Chondrocyte (in vitro differentiated cells): ENCODE results near the gene PPM1H. TPM values are rescaled to one million over a fixed set of nuclear protein-coding genes. Genes with fewer than 3 reads are reported as not detected.
A peak's percentile ranks its signal among the peaks of the same experiment; 100 is the strongest.

ENCODE experiments used
- DNase-seq: peaks from one replicate; pipeline ENCODE4 v3.0.0; 2021; ENCODE audit warnings: mixed read lengths, low spot score
- H3K27ac Mint-ChIP-seq: one replicate; pipeline ENCODE4 v1.8.0; 2021; ENCODE audit warnings: mild to moderate bottlenecking, moderate library complexity, mixed read lengths; ENCODE audit not compliant: unreplicated experiment
- H3K27me3 Mint-ChIP-seq: 2 replicates; pipeline ENCODE4 v1.8.0; 2021; ENCODE audit warnings: low read depth, mixed read lengths
- H3K36me3 Mint-ChIP-seq: 2 replicates; pipeline ENCODE4 v1.8.0; 2021; ENCODE audit warnings: low read depth, mixed read lengths
- H3K4me1 Mint-ChIP-seq: 2 replicates; pipeline ENCODE4 v1.8.0; 2021; ENCODE audit warnings: low read depth, mild to moderate bottlenecking, mixed read lengths
- H3K4me3 Mint-ChIP-seq: one replicate; pipeline ENCODE4 v1.8.0; 2021; ENCODE audit warnings: mild to moderate bottlenecking, moderate library complexity, mixed read lengths; ENCODE audit not compliant: unreplicated experiment
- H3K9me3 Mint-ChIP-seq: 2 replicates; pipeline ENCODE4 v1.8.0; 2021; ENCODE audit warnings: low read depth, mixed read lengths
- CTCF ChIP-seq: fragments of 200-600 bp; sonication (generic); IDR thresholded peaks from 2 replicates; pipeline ENCODE4 v1.5.0; 2021; ENCODE audit warnings: antibody characterized with exemption, mild to moderate bottlenecking, moderate library complexity
- total RNA-seq: library from RNA; stranded (reverse); gene quantifications from 3 replicates; pipeline ENCODE4 v1.2.1, GENCODE V29; 2021

The PPM1H gene
- total RNA-seq, 1 donor from 2014 or later, result 34.3 TPM

- Mint-ChIP-seq H3K36me3 (peaks cover 4% of the 10 kb centered on the region), H3K4me3 (peak overlapping the region; percentile 100), H3K4me1 (peaks cover 41% of the 10 kb centered on the region), H3K27me3 (no peaks in the 10 kb centered on the region), H3K27ac (peak overlapping the region; percentile 98), H3K9me3 (no peaks in the 10 kb centered on the region)
- DNase-seq, result no peak
- no peak for TF ChIP-seq CTCF
Measured at GRCh38 chr12:62933602-62934238, 1.2 kb downstream of the PPM1H start.

- TF ChIP-seq CTCF, result no peak
- peaks cover 4% of the 10 kb centered on the region for H3K36me3 Mint-ChIP-seq
- H3K4me3 Mint-ChIP-seq, result peak overlapping the region; percentile 100
- no peaks in the 10 kb centered on the region for H3K9me3 Mint-ChIP-seq
- H3K4me1 Mint-ChIP-seq, result peaks cover 46% of the 10 kb centered on the region
- H3K27ac Mint-ChIP-seq, result peak overlapping the region; percentile 98
- DNase-seq, result no peak
- H3K27me3 Mint-ChIP-seq, result no peaks in the 10 kb centered on the region
Measured at GRCh38 chr12:62933220-62933601, 1.7 kb downstream of the PPM1H start.

- H3K4me3 Mint-ChIP-seq, result no peak overlapping the region
- TF ChIP-seq CTCF, result no peak
- H3K9me3 Mint-ChIP-seq, result no peaks in the 10 kb centered on the region
- peaks cover 4% of the 10 kb centered on the region for H3K36me3 Mint-ChIP-seq
- peak overlapping the region; percentile 78 for H3K27ac Mint-ChIP-seq
- no peak for DNase-seq
- no peaks in the 10 kb centered on the region for H3K27me3 Mint-ChIP-seq
- peaks cover 50% of the 10 kb centered on the region for H3K4me1 Mint-ChIP-seq
Measured at GRCh38 chr12:62931477-62931876, 3.5 kb downstream of the PPM1H start.

- TF ChIP-seq CTCF, result no peak
- peaks cover 4% of the 10 kb centered on the region for H3K36me3 Mint-ChIP-seq
- H3K27me3 Mint-ChIP-seq, result no peaks in the 10 kb centered on the region
- H3K4me1 Mint-ChIP-seq, result peaks cover 50% of the 10 kb centered on the region
- no peak overlapping the region for H3K4me3 Mint-ChIP-seq
- H3K9me3 Mint-ChIP-seq, result no peaks in the 10 kb centered on the region
- DNase-seq, result no peak
- peak overlapping the region; percentile 78 for H3K27ac Mint-ChIP-seq
Measured at GRCh38 chr12:62930546-62931425, 4.2 kb downstream of the PPM1H start.

GRCh38 chr12:62928632-62929031 is 6.3 kb downstream of the PPM1H start:
- peaks cover 60% of the 10 kb centered on the region for H3K4me1 Mint-ChIP-seq

More at GRCh38 chr12:62928632-62929031, 6.3 kb downstream of the PPM1H start:
- Mint-ChIP-seq H3K4me3 (no peak overlapping the region), H3K27me3 (no peaks in the 10 kb centered on the region), H3K9me3 (no peaks in the 10 kb centered on the region), H3K36me3 (peaks cover 2% of the 10 kb centered on the region), H3K27ac (no peak overlapping the region)
- no peak for DNase-seq
- TF ChIP-seq CTCF, result no peak
